Measurements from ENCODE around the gene PITPNM3.

PITPNM3 gene

DNA sequence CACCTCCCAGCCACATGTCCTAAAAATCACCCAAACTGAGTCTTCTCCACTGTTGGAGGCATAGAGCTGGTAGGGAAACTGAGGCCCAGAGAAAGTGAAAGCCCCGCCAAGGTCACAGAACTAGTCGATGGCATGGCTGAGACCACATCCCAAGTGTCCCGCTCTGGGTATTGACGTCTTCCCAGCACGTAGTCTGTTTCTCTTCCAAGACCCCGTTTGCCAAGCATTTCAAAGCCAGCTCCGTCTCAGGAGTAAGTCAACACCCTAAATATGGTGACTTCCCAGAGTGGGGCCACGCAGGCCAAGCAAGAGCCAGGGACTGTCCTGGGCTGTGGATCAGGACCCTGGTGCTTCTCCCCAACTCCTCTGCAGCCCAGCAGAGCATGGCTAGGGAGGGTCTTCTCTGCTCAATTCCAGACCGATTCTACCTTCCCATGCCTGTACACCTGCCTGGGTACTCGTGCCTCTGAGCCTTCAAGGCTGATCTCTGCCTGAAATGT lies 19.7 kb downstream of the PITPNM3 start:
- no peak for TF ChIP-seq PAX5 (IDR thresholded peaks at IDR 0.05; ENCODE audit: insufficient read depth, low read length, severe bottlenecking)
- TF ChIP-seq SPI1 (IDR thresholded peaks at IDR 0.05; ENCODE audit: low read depth, low read length): no peak
- no peak for TF ChIP-seq POLR2AphosphoS5 (IDR thresholded peaks at IDR 0.05; ENCODE audit: low read depth, low read length)
- TF ChIP-seq TAF1 (IDR thresholded peaks at IDR 0.05; ENCODE audit: low read depth, low read length): no peak
- TF ChIP-seq POLR2A (IDR thresholded peaks at IDR 0.05; ENCODE audit: low read depth, low read length): no peak
- TF ChIP-seq POU2F2 (IDR thresholded peaks at IDR 0.05; ENCODE audit: low read depth, low read length): no peak
- no peak for FAIRE-seq
- no peak for DNase-seq (ENCODE audit: insufficient read length, low spot score)

DNA sequence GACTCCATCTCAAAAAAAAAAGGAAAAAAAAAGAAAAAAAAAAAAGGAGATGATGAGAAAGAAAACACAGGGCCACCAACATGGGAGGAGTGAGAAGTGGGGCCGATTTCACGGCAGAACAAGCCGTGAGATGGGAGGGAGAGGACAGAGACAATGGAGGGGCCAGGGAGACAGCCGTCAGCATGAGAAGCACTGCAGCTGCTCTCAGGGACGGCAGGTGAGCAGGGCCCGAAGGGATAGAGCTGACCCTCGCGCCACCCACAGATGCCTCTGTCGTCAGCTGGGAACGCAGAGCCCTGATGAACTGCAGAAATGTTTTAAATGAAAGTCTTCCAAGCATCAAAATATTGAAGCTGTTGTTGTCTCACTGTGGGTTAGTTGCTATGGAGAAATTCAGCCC lies 20.3 kb downstream of the PITPNM3 start:
- TF ChIP-seq POLR2AphosphoS5 (IDR thresholded peaks at IDR 0.05; ENCODE audit: low read depth, low read length): no peak
- TF ChIP-seq SPI1 (IDR thresholded peaks at IDR 0.05; ENCODE audit: low read depth, low read length): no peak
- TF ChIP-seq POLR2A (IDR thresholded peaks at IDR 0.05; ENCODE audit: low read depth, low read length): no peak
- TF ChIP-seq POU2F2 (IDR thresholded peaks at IDR 0.05; ENCODE audit: low read depth, low read length): no peak
- TF ChIP-seq PAX5 (IDR thresholded peaks at IDR 0.05; ENCODE audit: insufficient read depth, low read length, severe bottlenecking): no peak
- no peak for TF ChIP-seq TAF1 (IDR thresholded peaks at IDR 0.05; ENCODE audit: low read depth, low read length)
- FAIRE-seq (no peak), DNase-seq (ENCODE audit: insufficient read length, low spot score) (no peak)

- FAIRE-seq (no peak), DNase-seq (ENCODE audit: insufficient read length, low spot score) (no peak)
- TF ChIP-seq POLR2AphosphoS5 (IDR thresholded peaks at IDR 0.05; ENCODE audit: low read depth, low read length) (no peak), SPI1 (IDR thresholded peaks at IDR 0.05; ENCODE audit: low read depth, low read length) (no peak), POU2F2 (IDR thresholded peaks at IDR 0.05; ENCODE audit: low read depth, low read length) (no peak), POLR2A (IDR thresholded peaks at IDR 0.05; ENCODE audit: low read depth, low read length) (no peak), TAF1 (IDR thresholded peaks at IDR 0.05; ENCODE audit: low read depth, low read length) (no peak)
Observed at GRCh38 chr17:6534846-6535514, 21.4 kb downstream of the PITPNM3 start.

GRCh38 chr17:6532441-6532885 lies 23.9 kb downstream of the PITPNM3 start:
- TF ChIP-seq TAF1 (IDR thresholded peaks at IDR 0.05; ENCODE audit: low read depth, low read length) (no peak), POLR2A (IDR thresholded peaks at IDR 0.05; ENCODE audit: low read depth, low read length) (no peak), SPI1 (IDR thresholded peaks at IDR 0.05; ENCODE audit: low read depth, low read length) (no peak), PAX5 (IDR thresholded peaks at IDR 0.05; ENCODE audit: insufficient read depth, low read length, severe bottlenecking) (no peak), POU2F2 (IDR thresholded peaks at IDR 0.05; ENCODE audit: low read depth, low read length) (no peak), POLR2AphosphoS5 (IDR thresholded peaks at IDR 0.05; ENCODE audit: low read depth, low read length) (no peak)
- FAIRE-seq: no peak
- no peak for DNase-seq (ENCODE audit: insufficient read length, low spot score)

- FAIRE-seq (no peak), DNase-seq (ENCODE audit: insufficient read length, low spot score) (no peak)
- TF ChIP-seq POLR2AphosphoS5 (IDR thresholded peaks at IDR 0.05; ENCODE audit: low read depth, low read length): no peak
- no peak for TF ChIP-seq POLR2A (IDR thresholded peaks at IDR 0.05; ENCODE audit: low read depth, low read length)
- no peak for TF ChIP-seq PAX5 (IDR thresholded peaks at IDR 0.05; ENCODE audit: insufficient read depth, low read length, severe bottlenecking)
- TF ChIP-seq SPI1 (IDR thresholded peaks at IDR 0.05; ENCODE audit: low read depth, low read length): no peak
- no peak for TF ChIP-seq TAF1 (IDR thresholded peaks at IDR 0.05; ENCODE audit: low read depth, low read length)
- TF ChIP-seq POU2F2 (IDR thresholded peaks at IDR 0.05; ENCODE audit: low read depth, low read length): no peak
Observed at GRCh38 chr17:6531575-6531974, 24.8 kb downstream of the PITPNM3 start.

GRCh38 chr17:6530324-6530920 lies 25.9 kb downstream of the PITPNM3 start:
- no peak for FAIRE-seq
- no peak for DNase-seq (ENCODE audit: insufficient read length, low spot score)
- TF ChIP-seq PAX5 (IDR thresholded peaks at IDR 0.05; ENCODE audit: insufficient read depth, low read length, severe bottlenecking): no peak
- no peak for TF ChIP-seq TAF1 (IDR thresholded peaks at IDR 0.05; ENCODE audit: low read depth, low read length)
- peak; percentile 48; the same call in 1 of the 2 replicates for TF ChIP-seq POU2F2 (IDR thresholded peaks at IDR 0.05; ENCODE audit: low read depth, low read length)
- TF ChIP-seq POLR2AphosphoS5 (IDR thresholded peaks at IDR 0.05; ENCODE audit: low read depth, low read length): no peak

DNA sequence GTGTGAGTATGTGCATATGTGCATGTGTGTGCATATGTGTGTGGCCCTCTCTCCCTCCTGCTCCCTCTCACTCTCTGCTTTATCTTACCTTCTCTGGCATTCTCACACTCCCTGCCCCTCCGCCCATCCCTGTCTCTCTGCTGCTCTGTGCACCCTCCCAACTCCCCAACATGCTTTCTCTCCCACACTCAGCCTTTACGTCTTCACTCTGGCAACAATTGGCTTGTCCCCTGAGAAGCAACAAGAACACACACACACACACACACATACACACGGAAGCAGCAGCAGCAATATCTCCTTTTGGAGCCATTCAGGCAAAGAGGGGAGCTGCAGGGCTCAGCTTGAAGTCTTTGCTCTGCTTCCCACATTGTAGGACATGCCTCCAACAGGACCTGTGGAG lies 27.8 kb downstream of the PITPNM3 start:
- TF ChIP-seq POU2F2 (IDR thresholded peaks at IDR 0.05; ENCODE audit: low read depth, low read length) (no peak), PAX5 (IDR thresholded peaks at IDR 0.05; ENCODE audit: insufficient read depth, low read length, severe bottlenecking) (no peak), POLR2A (IDR thresholded peaks at IDR 0.05; ENCODE audit: low read depth, low read length) (no peak), SPI1 (IDR thresholded peaks at IDR 0.05; ENCODE audit: low read depth, low read length) (no peak), POLR2AphosphoS5 (IDR thresholded peaks at IDR 0.05; ENCODE audit: low read depth, low read length) (no peak), TAF1 (IDR thresholded peaks at IDR 0.05; ENCODE audit: low read depth, low read length) (no peak)
- FAIRE-seq: no peak
- no peak for DNase-seq (ENCODE audit: insufficient read length, low spot score)

- TF ChIP-seq POU2F2 (IDR thresholded peaks at IDR 0.05; ENCODE audit: low read depth, low read length) (no peak), SPI1 (IDR thresholded peaks at IDR 0.05; ENCODE audit: low read depth, low read length) (no peak), PAX5 (IDR thresholded peaks at IDR 0.05; ENCODE audit: insufficient read depth, low read length, severe bottlenecking) (no peak), POLR2A (IDR thresholded peaks at IDR 0.05; ENCODE audit: low read depth, low read length) (no peak), POLR2AphosphoS5 (IDR thresholded peaks at IDR 0.05; ENCODE audit: low read depth, low read length) (no peak), TAF1 (IDR thresholded peaks at IDR 0.05; ENCODE audit: low read depth, low read length) (no peak)
- DNase-seq (ENCODE audit: insufficient read length, low spot score) (no peak), FAIRE-seq (no peak)
Observed at GRCh38 chr17:6526362-6527152, 29.8 kb downstream of the PITPNM3 start.

GRCh38 chr17:6525731-6526130 lies 30.6 kb downstream of the PITPNM3 start:
- DNase-seq (ENCODE audit: insufficient read length, low spot score) (no peak), FAIRE-seq (no peak)
- TF ChIP-seq PAX5 (IDR thresholded peaks at IDR 0.05; ENCODE audit: insufficient read depth, low read length, severe bottlenecking) (no peak), POU2F2 (IDR thresholded peaks at IDR 0.05; ENCODE audit: low read depth, low read length) (no peak), POLR2A (IDR thresholded peaks at IDR 0.05; ENCODE audit: low read depth, low read length) (no peak), TAF1 (IDR thresholded peaks at IDR 0.05; ENCODE audit: low read depth, low read length) (no peak), SPI1 (IDR thresholded peaks at IDR 0.05; ENCODE audit: low read depth, low read length) (no peak), POLR2AphosphoS5 (IDR thresholded peaks at IDR 0.05; ENCODE audit: low read depth, low read length) (no peak)
